GM19324 (cell line): Measurements from ENCODE around the gene LNX1.

Experiments
- ATAC-seq: cut with Tn5 transposase; IDR thresholded peaks from one replicate; pipeline ENCODE4 v1.9.1; 2021; ENCODE audit warnings: mild to moderate bottlenecking, moderate library complexity; ENCODE audit not compliant: unreplicated experiment, low FRiP score

The LNX1 gene

DNA sequence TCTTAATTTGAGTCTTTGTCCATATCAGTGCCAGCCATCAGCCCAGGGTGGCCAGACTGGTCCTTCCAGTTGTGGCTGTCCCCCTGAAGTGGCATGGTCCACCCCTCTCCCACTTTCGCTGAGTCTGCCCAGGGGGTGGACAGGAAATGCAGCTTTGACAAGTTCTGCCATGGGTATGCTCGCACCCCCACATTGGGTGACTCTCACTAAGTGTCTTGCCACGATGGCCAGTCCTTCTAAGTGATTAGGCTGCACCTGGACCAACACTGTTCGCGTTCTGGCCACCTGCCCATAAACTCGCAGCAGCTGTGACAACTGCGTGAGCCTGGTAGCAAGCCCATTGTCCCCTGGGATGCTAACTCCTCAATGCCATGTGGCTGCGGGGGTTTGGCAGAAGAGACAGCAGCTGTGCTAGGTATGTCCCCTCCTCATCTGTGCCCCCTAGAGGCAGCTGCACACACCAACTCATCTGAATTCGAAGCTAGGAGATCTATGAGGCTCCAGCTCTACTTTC lies 10.0 kb upstream of the LNX1 start:
- ATAC-seq, result peak; percentile 48

DNA sequence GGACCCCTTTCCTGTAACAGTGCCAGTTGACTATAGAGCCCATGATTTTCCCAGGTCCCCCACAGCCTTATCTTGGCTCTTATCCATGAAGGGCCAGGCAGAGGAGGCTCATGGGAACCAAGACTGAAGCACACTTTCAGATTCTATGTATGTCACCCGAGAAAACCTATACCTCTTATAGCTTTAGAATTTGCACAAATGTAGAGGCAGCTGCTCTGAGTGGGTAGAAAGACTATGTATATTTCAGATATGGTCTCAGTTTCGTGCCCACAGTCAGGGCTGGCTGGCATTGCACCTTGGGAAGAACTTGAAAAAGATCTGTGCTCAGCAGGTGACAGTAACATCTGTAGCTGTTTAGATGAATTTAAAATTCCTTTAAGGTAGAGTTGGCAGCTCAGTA lies 8.3 kb upstream of the LNX1 start:
- ATAC-seq, result no peak

GRCh38 chr4:53598901-53599300 lies 7.6 kb upstream of the LNX1 start:
- no peak for ATAC-seq

DNA sequence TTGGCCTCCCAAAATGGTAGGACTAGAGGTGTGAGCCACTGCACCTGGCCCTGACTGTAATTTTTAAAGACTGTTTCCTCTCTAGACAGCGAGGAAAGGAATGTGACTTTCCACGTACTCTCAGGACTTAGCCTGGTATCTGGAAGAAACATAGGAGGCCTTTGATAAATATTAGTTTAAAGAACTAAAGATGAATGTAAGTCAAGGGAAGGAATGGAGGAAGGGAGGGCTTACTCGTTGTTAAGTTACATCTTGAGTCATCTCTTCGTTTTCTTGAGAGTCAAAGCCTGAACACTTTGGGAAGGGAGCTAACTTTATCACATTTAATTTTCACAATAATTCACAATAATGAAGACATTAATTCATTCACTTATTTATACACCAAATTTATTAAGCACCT lies 7.2 kb upstream of the LNX1 start:
- no peak for ATAC-seq

DNA sequence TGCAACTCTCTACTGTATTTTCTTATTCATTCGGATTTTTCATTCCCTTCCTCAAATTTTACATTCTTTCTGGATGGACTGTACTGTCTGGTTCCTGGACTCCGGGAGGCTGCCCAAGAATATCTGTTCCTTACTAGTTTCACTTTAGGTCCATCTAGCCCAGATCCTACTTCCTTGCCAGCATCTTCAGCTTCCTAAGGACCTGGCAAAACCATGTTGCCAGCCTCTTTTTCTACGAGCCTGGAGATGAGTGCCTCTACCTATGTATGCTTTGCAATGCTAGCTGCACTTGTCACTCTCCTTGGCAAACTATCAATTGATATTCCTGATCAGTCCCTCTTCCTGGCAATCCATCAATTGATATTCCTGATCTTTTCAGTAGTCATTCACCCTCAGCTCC lies 5.6 kb upstream of the LNX1 start:
- no peak for ATAC-seq

DNA sequence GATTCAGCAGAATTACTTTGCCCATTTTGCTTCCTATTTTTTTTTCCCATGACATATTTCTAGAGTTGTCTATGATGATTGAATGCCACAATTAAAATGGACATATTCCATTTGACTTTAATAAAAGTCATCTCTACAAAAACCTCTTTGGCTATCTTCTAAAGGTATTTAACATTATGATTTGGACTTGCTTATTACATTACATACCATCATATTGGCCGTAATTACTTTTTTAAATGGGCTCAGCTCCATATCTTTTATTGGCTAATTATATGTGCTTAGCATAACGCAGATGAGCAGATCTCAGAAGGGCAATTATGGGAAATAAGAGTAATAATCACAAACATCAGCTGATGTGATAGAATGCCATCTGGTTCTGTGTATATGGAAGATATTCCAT lies 4.5 kb upstream of the LNX1 start:
- ATAC-seq, result no peak

DNA sequence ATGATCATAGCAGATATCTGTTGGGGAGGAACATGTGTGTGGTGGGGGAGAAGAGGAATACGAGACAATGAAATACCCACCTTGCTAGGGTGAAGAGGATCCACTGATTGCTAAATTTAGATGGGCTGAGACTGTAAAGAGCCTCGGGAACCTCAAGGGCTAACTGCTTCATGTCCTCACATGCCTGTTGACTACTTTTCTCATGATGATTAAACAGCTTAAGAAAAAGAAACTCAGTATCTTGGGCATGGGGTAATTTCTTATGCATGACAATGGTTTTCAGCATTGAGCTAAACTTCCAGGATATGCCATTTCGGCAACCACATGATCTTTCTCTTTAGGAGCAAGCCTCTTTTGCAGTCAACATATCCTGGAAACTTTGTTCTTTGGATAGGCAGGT lies 3.9 kb upstream of the LNX1 start:
- no peak for ATAC-seq

- no peak for ATAC-seq
Observed at GRCh38 chr4:53593765-53594164, 2.5 kb upstream of the LNX1 start.

- no peak for ATAC-seq
Observed at GRCh38 chr4:53592686-53593501, 1.6 kb upstream of the LNX1 start.

- no peak for ATAC-seq
Observed at GRCh38 chr4:53592122-53592521, 836 bp upstream of the LNX1 start.

DNA sequence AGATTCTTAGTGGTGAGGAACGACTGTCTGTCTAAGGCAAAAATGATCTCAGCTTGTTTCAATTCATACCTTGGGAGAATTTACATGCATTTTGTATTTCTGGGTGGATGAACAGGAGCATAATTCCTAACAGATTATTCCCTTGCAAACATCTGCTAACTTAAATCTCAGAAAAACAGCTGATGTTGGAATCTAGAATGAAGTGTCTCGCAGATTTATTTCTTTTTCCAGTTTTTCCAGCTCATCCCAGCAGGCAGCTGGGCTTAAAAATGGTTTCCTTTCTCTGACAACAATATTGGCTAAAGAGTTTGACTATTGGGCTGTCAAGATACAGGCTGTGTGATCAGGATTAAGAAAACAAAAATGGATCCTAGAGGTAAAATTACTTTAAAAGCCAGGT lies 1.1 kb downstream of the LNX1 start:
- no peak for ATAC-seq

DNA sequence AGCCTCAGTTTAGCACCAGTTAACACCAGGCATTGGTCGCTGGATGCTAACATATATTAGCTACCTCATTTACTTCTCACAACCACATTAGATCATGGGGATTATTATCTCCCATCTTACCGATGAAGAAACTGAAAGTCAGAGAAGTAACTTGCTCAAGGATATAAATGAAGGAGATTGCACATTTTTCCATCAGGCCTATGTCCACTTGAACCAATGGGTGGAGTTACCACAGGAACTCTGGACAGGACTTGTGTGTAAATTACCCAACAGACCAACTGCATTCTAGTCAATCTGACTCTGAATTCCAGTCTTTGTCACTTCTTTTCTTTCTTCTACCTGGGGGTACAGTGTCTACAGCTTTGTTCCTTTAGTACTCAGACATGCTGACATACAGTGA lies 1.8 kb downstream of the LNX1 start:
- no peak for ATAC-seq

DNA sequence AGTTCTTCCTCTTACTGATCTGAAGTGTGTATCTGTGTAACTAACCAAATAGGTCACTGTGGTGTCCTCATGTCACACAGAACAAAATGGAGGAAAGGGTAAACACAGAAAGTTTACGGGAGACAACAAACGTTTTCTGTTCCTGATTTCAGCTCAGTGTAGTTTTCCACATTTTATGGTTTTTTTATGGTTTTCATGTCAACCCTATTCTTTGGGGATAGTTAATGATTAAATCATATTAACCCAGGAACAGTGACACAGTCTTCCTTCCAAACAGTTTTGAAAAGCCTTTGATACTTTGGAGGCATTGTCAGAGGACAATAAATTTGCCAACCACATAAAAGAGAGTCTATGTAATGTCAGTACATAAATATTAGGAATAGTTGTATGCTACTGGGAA lies 4.2 kb downstream of the LNX1 start:
- no peak for ATAC-seq

DNA sequence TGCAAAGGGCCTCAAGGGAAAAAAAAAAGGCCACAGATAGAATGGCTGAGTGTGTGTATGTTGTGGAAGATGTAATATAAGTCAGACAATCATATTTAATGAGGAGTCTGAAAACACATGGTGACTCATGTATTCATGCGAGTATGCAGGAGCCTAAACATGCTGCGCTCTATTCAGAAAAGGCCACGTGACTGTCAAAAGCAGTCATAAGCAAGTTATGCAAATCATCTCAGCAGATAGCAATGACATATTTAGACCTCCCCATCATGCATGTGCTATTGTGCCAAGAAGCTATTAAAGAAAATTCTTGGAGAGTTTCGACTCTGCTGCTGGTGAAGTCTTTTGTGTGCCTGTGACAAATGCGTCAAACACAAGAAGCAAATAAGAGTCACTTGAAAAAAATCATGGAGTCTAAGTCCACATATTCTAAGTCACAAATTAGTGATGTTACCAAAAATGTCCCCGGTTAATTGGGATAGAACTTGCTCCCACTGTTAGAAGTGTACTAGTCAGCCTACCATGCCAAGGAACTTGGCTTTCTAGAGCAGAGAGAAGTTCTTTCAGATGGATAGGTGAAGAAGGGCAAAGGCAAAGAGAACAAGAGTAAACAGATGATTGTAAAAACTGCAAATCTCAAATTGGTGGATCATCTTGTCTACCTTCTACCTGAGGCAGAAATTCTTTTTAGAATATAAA lies 5.0 kb downstream of the LNX1 start:
- no peak for ATAC-seq

GRCh38 chr4:53584658-53585057 lies 6.6 kb downstream of the LNX1 start:
- ATAC-seq, result no peak

- ATAC-seq, result no peak
Observed at GRCh38 chr4:53583513-53583912, 7.8 kb downstream of the LNX1 start.

GRCh38 chr4:53582194-53582593 lies 9.1 kb downstream of the LNX1 start:
- no peak for ATAC-seq

DNA sequence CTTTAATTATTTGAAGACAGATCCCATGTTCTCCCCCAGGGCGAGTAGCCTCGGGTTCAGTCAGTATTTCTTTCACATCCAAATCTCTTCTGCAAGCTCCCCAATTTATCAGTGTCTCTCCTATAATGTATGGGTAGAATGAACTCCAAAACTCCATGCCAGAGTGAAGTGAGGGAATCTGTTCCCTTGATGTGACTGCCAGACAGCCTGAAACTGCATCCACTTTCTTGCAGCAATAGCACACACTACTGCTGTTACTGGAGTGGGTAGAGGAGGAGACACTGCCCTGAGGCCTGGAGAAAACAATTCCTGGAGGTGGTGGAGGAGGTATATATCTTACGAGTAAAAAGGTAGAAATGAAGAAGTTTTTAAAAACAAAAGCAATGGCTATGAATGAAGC lies 11.0 kb downstream of the LNX1 start:
- ATAC-seq, result no peak

GRCh38 chr4:53579826-53580225 lies 11.5 kb downstream of the LNX1 start:
- ATAC-seq, result no peak

DNA sequence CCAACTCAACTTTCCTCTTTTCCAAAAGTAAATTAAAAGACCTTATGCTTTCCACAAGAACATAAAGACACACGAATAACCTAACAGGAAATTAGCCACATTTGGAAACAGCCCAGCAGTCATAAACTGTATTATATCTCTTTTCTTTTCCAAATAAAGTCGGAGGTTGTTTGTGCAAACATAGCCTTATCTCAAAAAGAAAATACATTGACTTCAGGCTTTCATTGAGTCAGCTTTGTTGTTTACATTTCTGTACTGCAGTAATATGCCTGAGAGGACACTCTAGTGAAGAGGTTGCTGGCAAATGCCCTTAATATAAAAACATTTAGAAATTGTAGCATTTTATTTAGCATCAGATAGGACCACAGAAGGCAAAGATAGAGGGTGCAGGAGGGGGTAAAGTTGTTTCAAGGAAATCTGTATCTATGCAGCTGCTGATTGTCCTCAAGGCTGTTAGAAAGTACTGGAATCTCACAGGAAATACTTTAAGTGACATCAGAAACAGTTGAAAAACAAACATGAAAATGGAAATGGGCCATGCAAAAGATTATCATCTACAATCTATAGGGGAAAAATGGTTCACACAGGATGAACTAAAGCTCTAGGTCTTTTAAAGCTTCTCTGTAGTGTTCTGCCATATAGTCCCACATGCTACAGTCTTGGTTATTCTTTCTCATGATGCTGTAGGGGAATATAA lies 14.5 kb downstream of the LNX1 start:
- no peak for ATAC-seq

- no peak for ATAC-seq
Observed at GRCh38 chr4:53576071-53576617, 15.1 kb downstream of the LNX1 start.
